IMR-90 (cell line): ENCODE measurements around the gene RGS17.

Source experiments
- BHLHE40 ChIP-seq: fragments of 150-350 bp; IDR thresholded peaks from 2 replicates; pipeline ENCODE4 v1.6.1; 2016; ENCODE audit warnings: mild to moderate bottlenecking, low read depth, low read length
- CEBPB ChIP-seq: IDR thresholded peaks from 2 replicates; pipeline ENCODE4 v1.6.1; 2012; ENCODE audit warnings: low read depth, low read length, improper control_type of control experiment
- CTCF ChIP-seq: conservative IDR thresholded peaks from 2 replicates; pipeline ENCODE4 v1.5.1; 2012; ENCODE audit warnings: mild to moderate bottlenecking, low read depth, low read length, improper control_type of control experiment
- FOS ChIP-seq: fragments of 150-350 bp; IDR thresholded peaks from 2 replicates; pipeline ENCODE4 v1.6.1; 2016; ENCODE audit warnings: low read depth, low read length
- MAFK ChIP-seq: IDR thresholded peaks from 2 replicates; pipeline ENCODE4 v1.6.1; 2012; ENCODE audit warnings: low read depth, low read length, improper control_type of control experiment
- MAZ ChIP-seq: IDR thresholded peaks from 2 replicates; pipeline ENCODE4 v1.6.1; 2012; ENCODE audit warnings: low read depth, mild to moderate bottlenecking, low read length, improper control_type of control experiment, moderate library complexity, borderline replicate concordance
- POLR2A ChIP-seq: IDR thresholded peaks from 2 replicates; pipeline ENCODE4 v1.6.1; 2012; ENCODE audit warnings: mild to moderate bottlenecking, low read depth, low read length
- RAD21 ChIP-seq: IDR thresholded peaks from 2 replicates; pipeline ENCODE4 v1.6.1; 2012; ENCODE audit warnings: low read length, improper control_type of control experiment
- RCOR1 ChIP-seq: IDR thresholded peaks from 2 replicates; pipeline ENCODE4 v1.6.1; 2012; ENCODE audit warnings: mild to moderate bottlenecking, low read length, improper control_type of control experiment; ENCODE audit not compliant: insufficient replicate concordance
- RFX5 ChIP-seq: IDR thresholded peaks from 2 replicates; pipeline ENCODE4 v1.8.0; 2012; ENCODE audit warnings: low read depth, mild to moderate bottlenecking, low read length, moderate library complexity
- SMC3 ChIP-seq: fragments of 150-350 bp; IDR thresholded peaks from 2 replicates; pipeline ENCODE4 v1.6.1; 2016; ENCODE audit warnings: low read depth, mild to moderate bottlenecking, antibody characterized with exemption, low read length, moderate library complexity
- TF ChIP-seq, protein P1 (sequence below): fragments of 150-350 bp; IDR thresholded peaks from 2 replicates; pipeline ENCODE4 v1.6.1; 2016; ENCODE audit warnings: low read depth, mild to moderate bottlenecking, low read length, moderate library complexity, borderline replicate concordance

GRCh38 chr6:153047386-153047785 is 83.7 kb downstream of the RGS17 start:
- TF ChIP-seq CTCF (no peak), POLR2A (no peak), MAFK (no peak), BHLHE40 (no peak), RAD21 (no peak), RFX5 (no peak), RCOR1 (no peak), FOS (no peak), SMC3 (no peak), CEBPB (no peak), MAZ (no peak)
- TF ChIP-seq, protein P1, sequence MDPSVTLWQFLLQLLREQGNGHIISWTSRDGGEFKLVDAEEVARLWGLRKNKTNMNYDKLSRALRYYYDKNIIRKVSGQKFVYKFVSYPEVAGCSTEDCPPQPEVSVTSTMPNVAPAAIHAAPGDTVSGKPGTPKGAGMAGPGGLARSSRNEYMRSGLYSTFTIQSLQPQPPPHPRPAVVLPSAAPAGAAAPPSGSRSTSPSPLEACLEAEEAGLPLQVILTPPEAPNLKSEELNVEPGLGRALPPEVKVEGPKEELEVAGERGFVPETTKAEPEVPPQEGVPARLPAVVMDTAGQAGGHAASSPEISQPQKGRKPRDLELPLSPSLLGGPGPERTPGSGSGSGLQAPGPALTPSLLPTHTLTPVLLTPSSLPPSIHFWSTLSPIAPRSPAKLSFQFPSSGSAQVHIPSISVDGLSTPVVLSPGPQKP, result no peak
